Suprapubic skin (tissue), 4 donors: ENCODE results near the gene BNC2. TPM values are rescaled to one million over a fixed set of nuclear protein-coding genes. Genes with fewer than 3 reads are reported as not detected.

ENCODE experiments used
- DNase-seq, 2 donors: peaks; one replicate each; pipeline ENCODE4 v3.0.0-alpha.2; 2019; ENCODE audit warnings: low spot score in 2 of 2
- H3K27ac ChIP-seq: fragments of 200-600 bp; sonication (generic); one replicate; pipeline ENCODE4 v1.5.1; 2019
- H3K27me3 ChIP-seq: fragments of 200-600 bp; sonication (generic); one replicate; pipeline ENCODE4 v1.5.1; 2019
- H3K36me3 ChIP-seq: fragments of 200-600 bp; sonication (generic); one replicate; pipeline ENCODE4 v1.5.1; 2019
- H3K4me1 ChIP-seq: fragments of 200-600 bp; sonication (generic); one replicate; pipeline ENCODE4 v1.5.1; 2019
- H3K4me3 ChIP-seq: fragments of 200-600 bp; sonication (generic); one replicate; pipeline ENCODE4 v1.5.1; 2019; ENCODE audit warnings: mild to moderate bottlenecking
- H3K9me3 ChIP-seq: fragments of 200-600 bp; sonication (generic); one replicate; pipeline ENCODE4 v1.5.1; 2019
- EP300 ChIP-seq: sonication (generic); formaldehyde crosslinking; IDR thresholded peaks from one replicate; pipeline ENCODE4 v1.6.1; 2017; ENCODE audit warnings: antibody characterized with exemption
- POLR2A ChIP-seq, 2 donors: fragments of 450-650 bp; IDR thresholded peaks; one replicate each; pipeline ENCODE4 v1.6.1; 2017; ENCODE audit warnings: antibody characterized with exemption in 2 of 2, mild to moderate bottlenecking in 2 of 2, moderate library complexity in 2 of 2
- POLR2AphosphoS5 ChIP-seq, 3 donors: sonication (generic); formaldehyde crosslinking; IDR thresholded peaks; one replicate each; pipeline ENCODE4 v1.6.1; 2017; ENCODE audit warnings: antibody characterized with exemption in 3 of 3
- WGBS: methylation state at CpG from one replicate; pipeline ENCODE4 v1.1.5; 2018; 5-methylcytosine and 5-hydroxymethylcytosine counted together
- total RNA-seq, 4 donors: library from RNA; depleted of rRNA; stranded (reverse); fragments of >200 nt; gene quantifications; one replicate each; pipeline ENCODE4 v1.1.0, GENCODE V29; 2016
- TF ChIP-seq, protein P1 (sequence below), 2 donors: fragments of 200-600 bp in 1 of 2; fragments of 450-650 bp in 1 of 2; sonication (generic) in 1 of 2; IDR thresholded peaks; one replicate each; pipeline ENCODE4 v1.5.1; 2016 to 2019; ENCODE audit warnings: antibody characterized with exemption in 2 of 2, mild to moderate bottlenecking in 1 of 2, moderate library complexity in 1 of 2

The BNC2 gene
- total RNA-seq, 4 donors from 2014 or later: 6.5 to 12.3 (median 8.9) TPM

DNA sequence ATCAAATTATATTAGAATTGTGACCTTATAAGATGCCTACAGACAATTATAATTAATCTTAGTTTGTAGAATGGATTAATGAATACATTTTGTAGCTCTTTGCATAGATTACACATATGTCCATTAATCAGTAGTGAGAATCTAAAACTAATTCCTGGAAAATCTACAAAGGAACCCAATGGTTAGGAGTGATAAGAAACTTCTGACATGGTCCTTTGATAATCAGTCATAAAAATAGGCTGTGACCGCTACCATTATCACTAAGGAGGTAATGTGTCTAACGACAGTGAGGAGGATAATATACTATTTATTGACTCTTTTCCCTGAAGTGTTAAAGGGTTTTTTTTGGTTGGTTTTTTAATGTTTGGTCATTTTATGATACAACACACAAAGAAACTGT lies 46.6 kb downstream of the BNC2 start:
- H3K36me3 ChIP-seq: no peaks in the 10 kb centered on the region
- H3K4me1 ChIP-seq: peaks cover 23% of the 10 kb centered on the region
- H3K27ac ChIP-seq: no peak overlapping the region
- no peak overlapping the region for H3K4me3 ChIP-seq
- no peak for DNase-seq
- no peaks in the 10 kb centered on the region for H3K27me3 ChIP-seq
- TF ChIP-seq EP300: no peak
- no peak for TF ChIP-seq POLR2A (IDR thresholded peaks at IDR 0.05)
- TF ChIP-seq POLR2AphosphoS5 (IDR thresholded peaks at IDR 0.05): no peak
- TF ChIP-seq, protein P1, sequence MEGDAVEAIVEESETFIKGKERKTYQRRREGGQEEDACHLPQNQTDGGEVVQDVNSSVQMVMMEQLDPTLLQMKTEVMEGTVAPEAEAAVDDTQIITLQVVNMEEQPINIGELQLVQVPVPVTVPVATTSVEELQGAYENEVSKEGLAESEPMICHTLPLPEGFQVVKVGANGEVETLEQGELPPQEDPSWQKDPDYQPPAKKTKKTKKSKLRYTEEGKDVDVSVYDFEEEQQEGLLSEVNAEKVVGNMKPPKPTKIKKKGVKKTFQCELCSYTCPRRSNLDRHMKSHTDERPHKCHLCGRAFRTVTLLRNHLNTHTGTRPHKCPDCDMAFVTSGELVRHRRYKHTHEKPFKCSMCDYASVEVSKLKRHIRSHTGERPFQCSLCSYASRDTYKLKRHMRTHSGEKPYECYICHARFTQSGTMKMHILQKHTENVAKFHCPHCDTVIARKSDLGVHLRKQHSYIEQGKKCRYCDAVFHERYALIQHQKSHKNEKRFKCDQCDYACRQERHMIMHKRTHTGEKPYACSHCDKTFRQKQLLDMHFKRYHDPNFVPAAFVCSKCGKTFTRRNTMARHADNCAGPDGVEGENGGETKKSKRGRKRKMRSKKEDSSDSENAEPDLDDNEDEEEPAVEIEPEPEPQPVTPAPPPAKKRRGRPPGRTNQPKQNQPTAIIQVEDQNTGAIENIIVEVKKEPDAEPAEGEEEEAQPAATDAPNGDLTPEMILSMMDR (IDR thresholded peaks at IDR 0.05): no peak
- WGBS: 77% methylated on average over 2 of the region's 2 CpGs
- H3K9me3 ChIP-seq: no peaks in the 10 kb centered on the region

GRCh38 chr9:16821344-16821743 lies 49.1 kb downstream of the BNC2 start:
- H3K9me3 ChIP-seq: no peaks in the 10 kb centered on the region
- H3K4me1 ChIP-seq: peaks cover 13% of the 10 kb centered on the region
- H3K27me3 ChIP-seq: no peaks in the 10 kb centered on the region
- no peak overlapping the region for H3K27ac ChIP-seq
- TF ChIP-seq EP300: no peak
- TF ChIP-seq, protein P1 (IDR thresholded peaks at IDR 0.05): no peak
- no peak for TF ChIP-seq POLR2A (IDR thresholded peaks at IDR 0.05)
- TF ChIP-seq POLR2AphosphoS5 (IDR thresholded peaks at IDR 0.05): no peak
- DNase-seq: no peak
- WGBS: 61% methylated on average over 1 of the region's 1 CpG
- H3K4me3 ChIP-seq: no peak overlapping the region
- H3K36me3 ChIP-seq: no peaks in the 10 kb centered on the region

DNA sequence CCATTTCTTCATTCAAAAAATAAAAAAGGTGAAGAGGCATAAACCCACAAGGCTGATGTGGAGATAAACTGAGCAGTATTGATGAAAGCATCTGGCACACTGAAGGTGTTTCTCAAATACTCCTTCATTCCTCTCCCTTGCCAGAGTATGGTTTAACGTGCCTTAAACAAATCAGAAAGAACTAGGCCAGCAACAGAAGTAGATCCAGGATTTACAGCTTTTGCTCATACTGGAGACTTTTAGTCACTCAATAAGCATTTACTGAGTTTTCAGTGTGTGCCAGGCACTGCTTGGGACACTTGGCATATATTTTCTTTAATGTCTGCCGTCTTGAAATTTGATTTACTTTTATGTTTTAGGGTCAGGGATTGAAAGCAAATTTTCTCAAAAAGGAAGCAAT lies 53.0 kb downstream of the BNC2 start:
- TF ChIP-seq, protein P1 (IDR thresholded peaks at IDR 0.05): no peak
- TF ChIP-seq POLR2AphosphoS5 (IDR thresholded peaks at IDR 0.05) (no peak), POLR2A (IDR thresholded peaks at IDR 0.05) (no peak), EP300 (no peak)
- DNase-seq: no peak
- Histone ChIP-seq H3K9me3 (no peaks in the 10 kb centered on the region), H3K27ac (no peak overlapping the region), H3K36me3 (no peaks in the 10 kb centered on the region), H3K27me3 (no peaks in the 10 kb centered on the region), H3K4me1 (no peaks in the 10 kb centered on the region), H3K4me3 (no peak overlapping the region)
- 44% methylated on average over 2 of the region's 2 CpGs for WGBS

- WGBS: 89% methylated on average over 2 of the region's 2 CpGs
- no peak for DNase-seq
- no peak overlapping the region for H3K27ac ChIP-seq
- no peaks in the 10 kb centered on the region for H3K9me3 ChIP-seq
- H3K4me3 ChIP-seq: no peak overlapping the region
- TF ChIP-seq EP300: no peak
- TF ChIP-seq, protein P1 (IDR thresholded peaks at IDR 0.05): no peak
- no peaks in the 10 kb centered on the region for H3K27me3 ChIP-seq
- H3K4me1 ChIP-seq: no peaks in the 10 kb centered on the region
- H3K36me3 ChIP-seq: no peaks in the 10 kb centered on the region
Observed at GRCh38 chr9:16817002-16817401, 53.5 kb downstream of the BNC2 start.

- no peaks in the 10 kb centered on the region for H3K36me3 ChIP-seq
- no peaks in the 10 kb centered on the region for H3K9me3 ChIP-seq
- H3K4me3 ChIP-seq: no peak overlapping the region
- no peak overlapping the region for H3K27ac ChIP-seq
- DNase-seq: no peak
- no peaks in the 10 kb centered on the region for H3K27me3 ChIP-seq
- WGBS: 68% methylated on average over 4 of the region's 4 CpGs
- H3K4me1 ChIP-seq: no peaks in the 10 kb centered on the region
- TF ChIP-seq POLR2AphosphoS5 (IDR thresholded peaks at IDR 0.05) (no peak), EP300 (no peak), POLR2A (IDR thresholded peaks at IDR 0.05) (no peak)
- TF ChIP-seq, protein P1 (IDR thresholded peaks at IDR 0.05): no peak
Observed at GRCh38 chr9:16816011-16816410, 54.5 kb downstream of the BNC2 start.
